Measurements from ENCODE around the gene SH3PXD2B.

The SH3PXD2B gene

GRCh38 chr5:172388246-172388733 lies 66.0 kb downstream of the SH3PXD2B start:
- no peak for DNase-seq (ENCODE audit: low spot score)
- H3K27ac ChIP-seq, result no peak overlapping the region
- TF ChIP-seq CTCF (conservative IDR thresholded peaks at IDR 0.05; ENCODE audit: low read depth), result no peak
- ChIA-PET CTCF (interaction anchor here (1.0 kb wide), 1 partner anchor 62 kb away, joined by 5 read pairs; no protein-coding TSS in a partner anchor), POLR2A (ENCODE audit: low non-redundant PET) (interaction anchor here (0.6 kb wide), 1 partner anchor 11 kb away, joined by 3 read pairs; no protein-coding TSS in a partner anchor)

GRCh38 chr5:172385707-172386106 lies 68.6 kb downstream of the SH3PXD2B start:
- ChIA-PET CTCF (interaction anchor here (0.6 to 0.7 kb wide), 2 partner anchors 15 to 755 kb away, joined by 3 read pairs; no protein-coding TSS in a partner anchor), POLR2A (ENCODE audit: low non-redundant PET) (no interaction called here)
- H3K27ac ChIP-seq, result no peak overlapping the region
- no peak for DNase-seq (ENCODE audit: low spot score)
- TF ChIP-seq CTCF (conservative IDR thresholded peaks at IDR 0.05; ENCODE audit: low read depth), result no peak

- H3K27ac ChIP-seq, result no peak overlapping the region
- TF ChIP-seq CTCF (conservative IDR thresholded peaks at IDR 0.05; ENCODE audit: low read depth), result no peak
- ChIA-PET POLR2A (ENCODE audit: low non-redundant PET) (no interaction called here), CTCF (interaction anchor here (0.6 kb wide), 1 partner anchor 15 kb away, joined by 3 read pairs; no protein-coding TSS in a partner anchor)
- DNase-seq (ENCODE audit: low spot score), result no peak
These were observed 69.2 kb downstream of the SH3PXD2B start for GRCh38 chr5:172385010-172385563.

GRCh38 chr5:172383191-172383802 lies 71.0 kb downstream of the SH3PXD2B start:
- ChIA-PET POLR2A (ENCODE audit: low non-redundant PET) (no interaction called here), CTCF (interaction anchor here (0.7 kb wide), 1 partner anchor 1698 kb away, joined by 3 read pairs; no protein-coding TSS in a partner anchor)
- H3K27ac ChIP-seq, result peak overlapping the region; percentile 22
- no peak for TF ChIP-seq CTCF (conservative IDR thresholded peaks at IDR 0.05; ENCODE audit: low read depth)
- DNase-seq (ENCODE audit: low spot score), result peak; percentile 84

GRCh38 chr5:172380987-172381643 lies 73.2 kb downstream of the SH3PXD2B start:
- no peak for TF ChIP-seq CTCF (conservative IDR thresholded peaks at IDR 0.05; ENCODE audit: low read depth)
- ChIA-PET POLR2A (ENCODE audit: low non-redundant PET) (no interaction called here), CTCF (no interaction called here)
- peak overlapping the region; percentile 4; the same call in 1 of the 2 replicates for H3K27ac ChIP-seq
- DNase-seq (ENCODE audit: low spot score), result no peak

GRCh38 chr5:172380301-172380986 lies 73.9 kb downstream of the SH3PXD2B start:
- POLR2A ChIA-PET (ENCODE audit: low non-redundant PET), result no interaction called here
- TF ChIP-seq CTCF (conservative IDR thresholded peaks at IDR 0.05; ENCODE audit: low read depth), result no peak
- CTCF ChIA-PET, result no interaction called here
- DNase-seq (ENCODE audit: low spot score), result no peak
- H3K27ac ChIP-seq, result no peak overlapping the region

Measured in RWPE1 (cell line).